IPS-18a (cell line): ENCODE data around the gene SH3PXD2B.

Experiments used
- H3K27ac ChIP-seq: one replicate; pipeline ENCODE4 v1.5.1; 2013; ENCODE audit warnings: low read length
- H3K27me3 ChIP-seq: one replicate; pipeline ENCODE4 v1.6.1; 2013; ENCODE audit warnings: mild to moderate bottlenecking, low read length; ENCODE audit not compliant: control insufficient read depth, insufficient read depth
- H3K36me3 ChIP-seq: one replicate; pipeline ENCODE4 v1.6.1; 2013; ENCODE audit warnings: low read depth, low read length; ENCODE audit not compliant: control insufficient read depth
- H3K4me1 ChIP-seq: one replicate; pipeline ENCODE4 v1.6.1; 2013; ENCODE audit warnings: low read depth, low read length; ENCODE audit not compliant: control insufficient read depth
- H3K4me3 ChIP-seq: one replicate; pipeline ENCODE4 v1.5.1; 2013; ENCODE audit warnings: low read length
- H3K9ac ChIP-seq: one replicate; pipeline ENCODE4 v1.6.1; 2013; ENCODE audit warnings: mild to moderate bottlenecking, low read length, moderate library complexity
- H3K9me3 ChIP-seq: one replicate; pipeline ENCODE4 v1.6.1; 2013; ENCODE audit warnings: low read depth, low read length; ENCODE audit not compliant: control insufficient read depth

Gene SH3PXD2B

GRCh38 chr5:172450861-172451695 lies 3.2 kb downstream of the SH3PXD2B start:
- no peaks in the 10 kb centered on the region for H3K36me3 ChIP-seq
- no peaks in the 10 kb centered on the region for H3K9me3 ChIP-seq
- no peaks in the 10 kb centered on the region for H3K27me3 ChIP-seq
- H3K27ac ChIP-seq: no peak overlapping the region
- H3K4me1 ChIP-seq: peaks cover 14% of the 10 kb centered on the region
- H3K4me3 ChIP-seq: no peak overlapping the region
- no peak overlapping the region for H3K9ac ChIP-seq

- Histone ChIP-seq H3K9me3 (no peaks in the 10 kb centered on the region), H3K36me3 (no peaks in the 10 kb centered on the region), H3K9ac (no peak overlapping the region), H3K4me1 (peaks cover 8% of the 10 kb centered on the region), H3K27me3 (no peaks in the 10 kb centered on the region), H3K4me3 (no peak overlapping the region), H3K27ac (no peak overlapping the region)
These were observed 3.9 kb downstream of the SH3PXD2B start for GRCh38 chr5:172450453-172450852.

- H3K9me3 ChIP-seq: no peaks in the 10 kb centered on the region
- H3K27ac ChIP-seq: no peak overlapping the region
- H3K27me3 ChIP-seq: no peaks in the 10 kb centered on the region
- H3K4me3 ChIP-seq: no peak overlapping the region
- no peak overlapping the region for H3K9ac ChIP-seq
- H3K36me3 ChIP-seq: no peaks in the 10 kb centered on the region
- H3K4me1 ChIP-seq: no peaks in the 10 kb centered on the region
These were observed 5.3 kb downstream of the SH3PXD2B start for GRCh38 chr5:172448999-172449398.

DNA sequence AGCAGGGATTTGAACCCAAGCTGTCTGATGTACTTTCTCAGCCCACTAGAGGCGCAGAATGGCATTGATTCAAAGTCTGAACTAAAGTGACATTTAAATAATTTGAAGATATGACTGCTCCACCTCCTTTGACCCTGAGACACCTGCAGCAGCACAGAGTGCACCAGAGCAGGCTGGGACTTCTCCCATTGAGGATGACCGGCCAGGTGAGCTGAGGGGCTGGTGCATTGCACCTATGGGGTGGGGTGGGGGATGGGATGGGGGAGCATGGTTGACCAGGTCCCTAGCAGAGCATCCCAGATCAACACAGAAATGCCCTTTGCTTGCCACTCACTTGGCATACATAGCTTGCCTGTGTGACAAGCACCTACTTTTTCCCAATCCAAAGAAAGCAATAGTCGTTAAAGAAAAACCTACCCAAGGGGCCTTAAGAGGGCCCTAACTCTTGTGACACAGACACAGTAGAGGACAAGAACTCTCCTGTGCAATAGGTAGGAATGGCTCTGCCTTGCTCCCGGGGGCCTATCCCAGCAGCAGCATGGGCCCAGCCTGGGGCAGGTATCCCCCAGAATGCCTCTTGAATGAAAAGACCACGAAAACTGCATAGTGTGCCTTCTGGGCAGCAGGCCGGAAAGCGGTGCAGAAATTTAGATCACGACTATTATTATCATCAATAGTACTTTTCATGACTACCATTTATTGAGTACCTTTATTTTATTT lies 6.5 kb downstream of the SH3PXD2B start:
- no peaks in the 10 kb centered on the region for H3K4me1 ChIP-seq
- no peak overlapping the region for H3K27ac ChIP-seq
- no peak overlapping the region for H3K4me3 ChIP-seq
- no peaks in the 10 kb centered on the region for H3K9me3 ChIP-seq
- no peaks in the 10 kb centered on the region for H3K36me3 ChIP-seq
- H3K27me3 ChIP-seq: no peaks in the 10 kb centered on the region
- H3K9ac ChIP-seq: no peak overlapping the region

GRCh38 chr5:172446336-172447051 lies 7.8 kb downstream of the SH3PXD2B start:
- Histone ChIP-seq H3K27me3 (no peaks in the 10 kb centered on the region), H3K9ac (no peak overlapping the region), H3K27ac (no peak overlapping the region), H3K4me1 (no peaks in the 10 kb centered on the region), H3K9me3 (no peaks in the 10 kb centered on the region), H3K4me3 (no peak overlapping the region), H3K36me3 (peaks cover 1% of the 10 kb centered on the region)

DNA sequence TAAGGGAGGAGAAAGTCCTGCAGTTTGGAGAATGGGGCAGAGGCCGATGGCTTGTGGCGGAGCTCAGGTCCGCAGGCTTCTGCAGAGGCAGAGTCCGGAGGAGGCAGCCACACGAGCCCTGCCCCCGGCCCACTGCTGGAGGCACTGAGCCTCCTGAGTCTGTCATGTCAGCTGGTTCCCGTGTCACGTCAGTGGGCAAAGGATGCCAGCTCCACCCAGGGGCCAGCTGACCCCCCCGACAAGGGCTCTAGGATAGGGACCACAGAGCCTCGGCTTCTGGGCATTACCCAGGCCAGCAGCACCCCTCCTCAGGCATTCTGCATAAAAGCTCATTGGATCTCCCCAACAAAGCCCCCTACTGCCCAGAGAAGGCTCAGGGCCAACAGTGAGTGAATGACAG lies 8.5 kb downstream of the SH3PXD2B start:
- H3K27me3 ChIP-seq: no peaks in the 10 kb centered on the region
- H3K9me3 ChIP-seq: no peaks in the 10 kb centered on the region
- no peak overlapping the region for H3K9ac ChIP-seq
- H3K27ac ChIP-seq: no peak overlapping the region
- no peaks in the 10 kb centered on the region for H3K4me1 ChIP-seq
- H3K36me3 ChIP-seq: peaks cover 3% of the 10 kb centered on the region
- no peak overlapping the region for H3K4me3 ChIP-seq

GRCh38 chr5:172444626-172445365 lies 9.5 kb downstream of the SH3PXD2B start:
- H3K9ac ChIP-seq: no peak overlapping the region
- H3K4me1 ChIP-seq: no peaks in the 10 kb centered on the region
- H3K27me3 ChIP-seq: no peaks in the 10 kb centered on the region
- H3K9me3 ChIP-seq: no peaks in the 10 kb centered on the region
- H3K27ac ChIP-seq: no peak overlapping the region
- H3K4me3 ChIP-seq: no peak overlapping the region
- H3K36me3 ChIP-seq: peaks cover 3% of the 10 kb centered on the region

- Histone ChIP-seq H3K9me3 (no peaks in the 10 kb centered on the region), H3K36me3 (peaks cover 3% of the 10 kb centered on the region), H3K4me3 (no peak overlapping the region), H3K27ac (no peak overlapping the region), H3K4me1 (no peaks in the 10 kb centered on the region), H3K9ac (no peak overlapping the region), H3K27me3 (no peaks in the 10 kb centered on the region)
These were observed 10.2 kb downstream of the SH3PXD2B start for GRCh38 chr5:172444110-172444510.

DNA sequence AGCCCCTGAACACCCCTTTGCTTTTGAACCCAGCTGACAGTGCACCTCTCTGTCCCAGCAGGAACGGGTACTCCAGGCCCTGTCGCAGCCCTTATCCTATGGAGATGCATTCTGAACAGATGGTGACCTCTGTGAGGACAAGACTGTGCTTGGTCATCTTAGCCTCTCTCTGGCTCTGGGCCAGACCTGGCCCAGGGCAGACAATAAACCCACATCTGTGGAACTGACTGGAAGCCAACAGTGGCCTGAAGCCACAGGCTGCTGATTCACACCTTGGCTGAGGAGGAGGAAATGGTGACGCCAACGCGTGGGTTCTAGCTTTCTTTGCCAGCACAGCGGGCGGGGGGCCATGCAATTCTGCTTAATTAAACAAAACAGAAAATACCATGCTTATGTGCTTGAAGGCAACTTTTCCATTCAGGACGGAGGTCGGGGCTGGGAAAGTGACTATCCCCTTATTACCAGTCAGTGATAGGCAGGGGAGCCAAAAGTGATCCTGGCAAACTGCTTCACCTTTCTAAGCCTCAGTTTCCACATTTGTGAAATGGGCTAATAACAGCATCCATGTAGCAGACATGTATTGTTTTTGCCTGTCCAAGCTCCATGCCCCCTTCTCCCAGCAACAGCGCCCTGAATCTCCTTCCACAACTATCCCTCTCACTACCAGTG lies 10.8 kb downstream of the SH3PXD2B start:
- no peak overlapping the region for H3K9ac ChIP-seq
- H3K4me1 ChIP-seq: no peaks in the 10 kb centered on the region
- no peaks in the 10 kb centered on the region for H3K27me3 ChIP-seq
- no peak overlapping the region for H3K27ac ChIP-seq
- peaks cover 3% of the 10 kb centered on the region for H3K36me3 ChIP-seq
- no peaks in the 10 kb centered on the region for H3K9me3 ChIP-seq
- H3K4me3 ChIP-seq: no peak overlapping the region

DNA sequence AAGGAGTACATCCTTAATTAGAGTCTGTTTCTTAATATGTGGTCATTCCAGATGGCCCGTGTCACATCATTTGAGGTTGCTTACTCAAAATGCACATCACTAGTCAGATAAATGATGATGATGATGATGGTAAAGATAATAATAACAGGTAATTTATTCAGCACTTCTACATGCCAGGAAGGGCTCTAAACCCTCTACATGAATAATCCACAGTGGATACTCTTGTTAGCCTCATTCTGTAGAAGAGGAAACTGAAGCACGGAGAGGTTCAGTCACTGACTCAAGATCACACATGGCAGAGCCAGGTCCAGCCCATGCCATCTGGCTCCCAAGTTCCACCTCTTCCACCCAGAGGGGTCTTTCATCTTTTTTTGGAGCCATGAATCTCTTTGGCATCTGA lies 11.7 kb downstream of the SH3PXD2B start:
- peaks cover 3% of the 10 kb centered on the region for H3K36me3 ChIP-seq
- H3K4me3 ChIP-seq: no peak overlapping the region
- H3K9me3 ChIP-seq: no peaks in the 10 kb centered on the region
- no peak overlapping the region for H3K27ac ChIP-seq
- H3K27me3 ChIP-seq: no peaks in the 10 kb centered on the region
- H3K4me1 ChIP-seq: no peaks in the 10 kb centered on the region
- no peak overlapping the region for H3K9ac ChIP-seq
